H1 (cell line): ENCODE results near the gene UROS. TPM values are rescaled to one million over a fixed set of nuclear protein-coding genes. Genes with fewer than 3 reads are reported as not detected.

ENCODE experiments used
- BRCA1 ChIP-seq: IDR thresholded peaks from 2 replicates; pipeline ENCODE4 v1.6.1; 2012; ENCODE audit warnings: low read depth, low read length, improper control_type of control experiment
- CBX5 ChIP-seq: fragments of 300-800, 300-1000 bp; sonication (generic); IDR thresholded peaks from 2 replicates; pipeline ENCODE4 v1.7.1; 2016; ENCODE audit warnings: antibody characterized with exemption, low read length, low read depth
- HDAC2 ChIP-seq, 2 experiments: fragments of 300-600 bp in 1 of 2; sonication (generic) in 1 of 2; IDR thresholded peaks; 2 replicates each; pipeline ENCODE4 v1.6.1; 2011 to 2012; ENCODE audit warnings: low read depth in 2 of 2, low read length in 2 of 2, mild to moderate bottlenecking in 2 of 2, moderate library complexity in 2 of 2, borderline replicate concordance in 1 of 2, inconsistent platforms in 1 of 2
- JUN ChIP-seq: IDR thresholded peaks from 2 replicates; pipeline ENCODE4 v1.6.1; 2011; ENCODE audit warnings: low read depth, mild to moderate bottlenecking, improper control_type of control experiment, low read length
- MAFK ChIP-seq: IDR thresholded peaks from 2 replicates; pipeline ENCODE4 v1.6.1; 2012; ENCODE audit warnings: low read depth, mild to moderate bottlenecking, improper control_type of control experiment, low read length
- NANOG ChIP-seq: IDR thresholded peaks from 2 replicates; pipeline ENCODE4 v1.6.1; 2011; ENCODE audit warnings: low read length, low read depth, mild to moderate bottlenecking, inconsistent platforms; ENCODE audit not compliant: insufficient read depth, poor library complexity, severe bottlenecking
- SIN3A ChIP-seq, 2 experiments: IDR thresholded peaks in 1 of 2; conservative IDR thresholded peaks in 1 of 2; 2 replicates each; pipeline ENCODE4 v1.6.1; 2011 to 2012; ENCODE audit warnings: low read length in 2 of 2, improper control_type of control experiment in 1 of 2, low read depth in 1 of 2, mild to moderate bottlenecking in 1 of 2
- SIRT6 ChIP-seq: IDR thresholded peaks from one replicate; pipeline ENCODE4 v1.7.1; 2012; ENCODE audit warnings: low read length, inconsistent platforms
- TBP ChIP-seq: IDR thresholded peaks from 2 replicates; pipeline ENCODE4 v1.6.1; 2011; ENCODE audit warnings: low read depth, low read length, improper control_type of control experiment
- polyA plus RNA-seq, 7 experiments: library from polyadenylated mRNA; depleted of rRNA in 3 of 7; stranded (reverse) in 5 of 7; unstranded in 2 of 7; fragments of >200 nt in 5 of 7; fragments of 200-250 nt in 2 of 7; gene quantifications; 1 replicate in 5 of 7; 2 replicates in 1 of 7; 4 replicates in 1 of 7; pipeline versions ENCODE4 v1.2.1 to v1.2.3, GENCODE V29; 2011 to 2013; ENCODE audit warnings: missing spikeins in 2 of 7, mixed read lengths in 2 of 7
- total RNA-seq: library from RNA; stranded (reverse); fragmentation: NEBNext Ultra II Directional; extraction: Animal tissue kit (Norgen Biotek cat#: 25700); gene quantifications from 2 replicates; pipeline ENCODE4 v1.2.1, GENCODE V29; 2021
- TF ChIP-seq, protein P1 (sequence below): IDR thresholded peaks from 2 replicates; pipeline ENCODE4 v1.6.1; 2012; ENCODE audit warnings: low read length, inconsistent platforms

Gene UROS
- total and polyA plus RNA-seq, 2 of the 8 experiments (the other 6 are each of a cell fraction or from before 2014, with no cell fraction given) = 45.6 to 58.0 TPM

DNA sequence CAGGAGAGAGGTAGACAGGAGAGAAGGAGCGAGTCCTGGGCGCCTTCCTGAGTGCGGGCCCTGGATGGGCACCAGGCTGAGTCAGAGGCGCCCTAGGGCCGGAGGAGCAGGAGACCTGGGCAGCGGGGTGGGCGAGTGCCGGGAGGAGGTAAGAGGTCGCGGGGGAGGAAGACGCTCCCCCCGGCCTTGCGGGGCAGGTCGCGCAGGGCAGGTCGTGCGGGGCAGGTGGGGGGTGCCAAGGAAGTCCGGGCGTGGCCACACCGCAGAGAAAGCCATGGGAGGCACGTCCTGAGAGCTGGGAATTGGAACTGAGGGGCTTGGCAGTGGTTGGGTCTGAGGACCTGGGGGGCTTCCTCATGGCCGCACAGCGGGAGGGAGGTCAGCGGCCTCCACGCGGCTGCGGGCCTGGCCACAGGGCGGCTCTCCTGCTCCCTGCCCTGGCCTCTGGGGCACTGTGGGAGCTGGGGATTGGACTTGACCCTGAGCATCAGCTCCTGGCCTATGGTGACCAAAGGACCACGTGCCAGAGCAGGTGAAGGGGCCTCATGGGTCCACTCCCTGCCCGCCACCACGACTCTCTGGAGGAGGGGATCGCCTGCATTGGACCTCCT, 48.4 kb downstream of the UROS start (continued):
- TF ChIP-seq SIN3A (conservative IDR thresholded peaks at IDR 0.05 in 1 of 2, IDR thresholded peaks at IDR 0.05 in 1 of 2; ENCODE audit: low read depth in 1 of 2, low read length in 2 of 2) = no peak
- no peak for TF ChIP-seq BRCA1
- no peak for TF ChIP-seq JUN
- TF ChIP-seq MAFK = no peak
- no peak for TF ChIP-seq SIRT6
- no peak for TF ChIP-seq TBP
- TF ChIP-seq, protein P1, sequence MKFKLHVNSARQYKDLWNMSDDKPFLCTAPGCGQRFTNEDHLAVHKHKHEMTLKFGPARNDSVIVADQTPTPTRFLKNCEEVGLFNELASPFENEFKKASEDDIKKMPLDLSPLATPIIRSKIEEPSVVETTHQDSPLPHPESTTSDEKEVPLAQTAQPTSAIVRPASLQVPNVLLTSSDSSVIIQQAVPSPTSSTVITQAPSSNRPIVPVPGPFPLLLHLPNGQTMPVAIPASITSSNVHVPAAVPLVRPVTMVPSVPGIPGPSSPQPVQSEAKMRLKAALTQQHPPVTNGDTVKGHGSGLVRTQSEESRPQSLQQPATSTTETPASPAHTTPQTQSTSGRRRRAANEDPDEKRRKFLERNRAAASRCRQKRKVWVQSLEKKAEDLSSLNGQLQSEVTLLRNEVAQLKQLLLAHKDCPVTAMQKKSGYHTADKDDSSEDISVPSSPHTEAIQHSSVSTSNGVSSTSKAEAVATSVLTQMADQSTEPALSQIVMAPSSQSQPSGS = no peak
- no peak for TF ChIP-seq CBX5
- no peak for TF ChIP-seq NANOG
- TF ChIP-seq HDAC2 (IDR thresholded peaks at IDR 0.05; ENCODE audit: borderline replicate concordance in 1 of 2, low read depth in 2 of 2, low read length in 2 of 2) = no peak
